NCI-H774 (cell line): ENCODE data around the gene ZNF14.
"Not testable (repeated sequence)": the region's sequence is repeated elsewhere in the genome, so short reads cannot be mapped to it uniquely, and the experiment has no call there.

ENCODE experiments used
- DNase-seq: peaks from one replicate; lab custom pipeline; 2025; lab: John Stamatoyannopoulos, UW

The ZNF14 gene

GRCh38 chr19:19687090-19687489, 45.8 kb downstream of the ZNF14 start:
- no peak for DNase-seq

DNA sequence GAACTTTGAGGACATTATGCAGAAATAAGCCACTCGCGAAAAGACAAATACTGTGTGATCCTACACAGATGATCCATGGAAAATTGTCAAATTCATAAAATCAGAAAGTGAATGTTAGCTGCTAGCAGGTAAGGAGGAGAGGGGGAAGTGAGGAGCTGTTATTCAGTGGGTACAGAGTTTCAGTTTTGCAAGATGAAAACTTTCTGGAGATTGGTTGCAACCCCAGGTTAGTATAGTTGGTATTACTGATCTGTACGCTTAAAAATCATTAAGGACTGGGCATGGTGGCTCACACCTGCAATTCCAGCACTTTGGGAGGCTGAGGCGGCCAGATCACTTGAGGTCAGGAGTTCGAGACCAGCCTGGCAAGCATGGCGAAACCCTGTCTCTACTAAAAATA, 46.3 kb downstream of the ZNF14 start:
- DNase-seq: no peak

- not testable (repeated sequence) for DNase-seq
Observed at GRCh38 chr19:19686119-19686518, 46.8 kb downstream of the ZNF14 start.

- DNase-seq: no peak
Observed at GRCh38 chr19:19679176-19680073, 53.5 kb downstream of the ZNF14 start.

DNA sequence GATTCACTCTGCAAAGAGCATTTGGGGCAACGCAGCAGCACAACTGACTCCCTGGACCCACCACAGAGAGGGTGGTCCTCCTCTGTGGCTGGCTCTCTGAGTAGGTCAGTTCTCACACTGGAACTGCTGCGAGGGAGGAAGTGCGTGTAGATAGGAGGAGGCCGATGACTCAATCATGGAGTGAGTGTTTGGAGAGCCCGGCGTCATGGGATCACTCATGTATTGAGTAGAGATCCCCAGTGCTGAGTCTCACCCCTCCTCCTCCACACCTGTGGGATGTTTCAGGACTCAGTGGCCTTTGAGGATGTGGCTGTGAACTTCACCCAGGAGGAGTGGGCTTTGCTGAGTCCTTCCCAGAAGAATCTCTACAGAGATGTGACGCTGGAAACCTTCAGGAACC, 55.3 kb downstream of the ZNF14 start:
- no peak for DNase-seq

DNA sequence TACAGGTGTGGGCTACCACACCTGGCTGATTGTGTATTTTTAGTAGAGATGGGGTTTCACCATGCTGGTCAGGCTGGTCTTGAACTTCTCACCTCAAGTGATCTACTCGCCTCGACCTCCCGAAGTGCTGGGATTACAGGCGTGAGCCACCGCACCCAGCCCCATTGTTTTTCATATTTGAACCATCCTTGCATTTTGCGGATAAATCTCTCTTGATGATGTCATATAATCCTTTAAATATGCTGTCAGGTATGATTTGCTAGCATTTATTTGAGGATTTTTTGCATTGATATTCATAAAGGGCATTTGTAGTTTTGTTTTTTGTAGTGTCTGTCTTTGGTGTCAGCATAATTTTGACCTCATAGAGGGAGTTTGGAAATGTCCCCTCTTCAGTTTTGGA, 58.6 kb downstream of the ZNF14 start:
- DNase-seq: no peak

GRCh38 chr19:19672816-19673215, 60.1 kb downstream of the ZNF14 start:
- DNase-seq: no peak

DNA sequence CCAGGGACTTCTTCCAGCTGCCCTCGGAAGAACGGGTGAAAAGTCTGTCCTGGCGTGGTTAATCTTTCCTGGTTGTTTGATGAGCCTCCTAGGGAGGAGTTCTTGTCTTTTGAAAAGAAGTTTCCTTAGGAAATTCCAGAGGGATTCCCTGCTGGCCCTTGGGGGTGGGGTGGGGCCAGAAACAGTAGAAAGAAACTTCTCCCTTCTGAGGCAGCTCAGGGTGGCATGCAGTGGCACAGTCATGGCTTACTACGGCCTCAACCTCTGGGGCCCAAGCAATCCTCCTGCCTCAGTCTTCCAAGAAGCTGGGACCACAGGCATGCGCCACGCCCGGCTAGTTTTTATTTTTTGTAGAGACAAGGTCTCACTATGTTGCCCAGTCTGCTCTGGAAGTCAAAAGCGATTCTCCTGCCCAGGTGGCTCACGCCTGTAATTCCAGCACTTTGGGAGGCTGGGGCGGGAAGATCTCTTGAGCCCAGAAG, 62.8 kb downstream of the ZNF14 start:
- DNase-seq: no peak

- DNase-seq: peak; percentile 92
Observed at GRCh38 chr19:19668230-19669012, 64.5 kb downstream of the ZNF14 start, which contains the start of gene ZNF101. Gene ZNF101 (plus strand): TSS chr19:19668839. CDS start chr19:19668964, 125 bp downstream.

DNA sequence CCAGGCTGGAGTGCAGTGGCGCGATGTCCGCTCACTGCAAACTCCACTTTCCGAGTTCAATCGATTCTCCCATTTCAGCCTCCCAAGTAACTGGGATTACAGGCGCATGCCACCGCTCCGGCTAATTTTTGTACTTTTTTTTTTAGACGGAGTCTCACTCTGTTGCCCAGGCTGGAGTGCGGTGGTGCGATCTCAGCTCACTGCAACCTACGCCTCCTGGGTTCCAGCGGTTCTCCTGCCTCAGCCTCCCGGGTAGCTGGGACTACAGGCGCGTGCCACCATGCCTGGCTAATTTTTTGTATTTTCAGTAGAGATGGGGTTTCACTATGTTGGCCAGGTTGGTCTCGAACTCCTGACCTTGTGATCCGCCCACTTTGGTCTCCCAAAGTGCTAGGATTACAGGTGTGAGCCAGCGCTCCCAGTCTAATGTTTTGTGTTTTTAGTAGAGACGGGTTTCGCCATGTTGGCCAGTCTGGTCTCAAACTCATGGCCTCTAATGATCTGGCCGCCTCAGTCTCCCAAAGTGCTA, 67.4 kb downstream of the ZNF14 start:
- not testable (repeated sequence) for DNase-seq

DNA sequence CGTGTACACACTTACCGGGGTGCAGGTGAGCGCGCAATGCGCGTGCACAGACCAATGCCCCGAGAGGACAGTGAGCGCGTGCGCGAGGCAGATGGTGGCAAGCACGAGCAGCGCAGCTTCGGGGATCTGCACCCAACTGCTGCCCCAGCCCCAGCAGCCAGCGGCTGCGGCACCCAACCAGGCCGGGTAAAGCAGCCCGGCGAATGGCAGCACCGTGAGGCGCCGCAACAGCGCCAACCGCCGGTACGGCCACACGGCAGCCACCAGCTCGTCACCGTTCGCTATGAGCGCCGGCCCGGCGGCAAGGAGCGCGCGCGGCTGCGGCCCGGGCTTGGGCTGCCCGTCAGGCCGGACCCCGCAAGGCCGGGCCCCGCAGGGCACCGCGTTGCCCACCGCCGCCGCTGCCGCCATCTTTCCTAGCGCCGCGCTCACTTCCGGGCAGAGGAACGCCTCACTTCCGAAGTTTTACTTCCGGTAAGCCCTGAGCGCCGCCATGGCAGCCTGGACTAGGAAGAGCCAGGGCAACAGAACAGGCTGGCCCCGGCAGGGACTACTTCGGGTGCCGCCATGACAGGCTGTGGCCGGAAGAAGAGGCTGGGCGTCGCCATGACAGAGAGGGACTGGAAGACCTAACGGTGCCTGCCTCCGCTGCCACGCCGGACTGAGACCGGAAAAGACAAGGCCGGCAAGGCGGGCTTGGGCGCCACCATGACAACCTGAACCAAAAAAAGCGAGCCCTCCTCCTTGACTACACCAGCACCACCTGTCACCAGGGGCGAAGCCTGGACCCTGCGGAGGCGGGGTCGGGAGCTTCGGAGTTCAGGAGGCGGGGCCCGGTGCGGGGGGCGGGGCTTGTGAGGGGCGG, 69.4 kb downstream of the ZNF14 start, which contains the start of gene ATP13A1:
TSS of gene ATP13A1 (minus strand) at position 421 of the 865 bp plus-strand sequence. CDS start at position 411, 10 bp downstream.
- peak; percentile 96 for DNase-seq

GRCh38 chr19:19662871-19663255, 70.0 kb downstream of the ZNF14 start:
- DNase-seq: no peak

DNA sequence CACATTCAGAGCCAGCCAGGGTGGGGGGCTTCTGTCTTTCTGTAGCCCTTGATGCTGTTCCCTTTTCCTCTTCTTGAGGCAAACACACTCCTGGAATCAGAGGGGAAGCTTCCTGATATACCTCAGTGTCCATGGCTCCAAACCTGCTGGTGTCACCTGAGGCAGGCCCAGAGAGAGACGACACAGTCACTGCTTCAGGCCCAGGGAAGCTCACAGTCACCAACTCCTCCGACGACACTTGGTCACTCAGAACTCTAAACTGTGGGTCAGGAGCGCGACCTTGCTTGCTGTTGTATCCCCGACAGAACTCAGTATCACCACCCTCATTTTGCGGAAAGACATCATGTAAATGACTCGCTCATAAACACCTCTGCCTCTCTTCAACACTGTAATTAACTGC, 70.6 kb downstream of the ZNF14 start:
- DNase-seq: no peak

- DNase-seq: no peak
Observed at GRCh38 chr19:19661675-19662251, 71.1 kb downstream of the ZNF14 start.

- DNase-seq: no peak
Observed at GRCh38 chr19:19661141-19661674, 71.7 kb downstream of the ZNF14 start.
